ENCODE measurements around the gene SLC5A4. TPM values are rescaled to one million over a fixed set of nuclear protein-coding genes. Genes with fewer than 3 reads are reported as not detected.
"Not testable (repeated sequence)": the region's sequence is repeated elsewhere in the genome, so short reads cannot be mapped to it uniquely, and the experiment has no call there.

SLC5A4 gene
- total RNA-seq, 1 donor from 2014 or later, result not detected

GRCh38 chr22:32270641-32271369 lies 15.7 kb upstream of the SLC5A4 start:
- no peaks in the 10 kb centered on the region for H3K36me3 Mint-ChIP-seq (ENCODE audit: insufficient read depth)
- H3K27ac Mint-ChIP-seq, result no peak overlapping the region
- H3K4me1 Mint-ChIP-seq (ENCODE audit: low read depth), result no peaks in the 10 kb centered on the region
- no peak for DNase-seq (ENCODE audit: low spot score, unreplicated experiment)
- no peaks in the 10 kb centered on the region for H3K9me3 Mint-ChIP-seq (ENCODE audit: low read depth)
- H3K27me3 Mint-ChIP-seq, result no peaks in the 10 kb centered on the region
- H3K4me3 Mint-ChIP-seq (ENCODE audit: low read depth), result no peak overlapping the region
- TF ChIP-seq CTCF (IDR thresholded peaks at IDR 0.05; ENCODE audit: unreplicated experiment), result no peak

- Mint-ChIP-seq H3K9me3 (ENCODE audit: low read depth) (no peaks in the 10 kb centered on the region), H3K36me3 (ENCODE audit: insufficient read depth) (no peaks in the 10 kb centered on the region), H3K4me1 (ENCODE audit: low read depth) (no peaks in the 10 kb centered on the region), H3K4me3 (ENCODE audit: low read depth) (no peak overlapping the region), H3K27me3 (no peaks in the 10 kb centered on the region), H3K27ac (no peak overlapping the region)
- no peak for TF ChIP-seq CTCF (IDR thresholded peaks at IDR 0.05; ENCODE audit: unreplicated experiment)
- no peak for DNase-seq (ENCODE audit: low spot score, unreplicated experiment)
Observed at GRCh38 chr22:32269316-32269715, 14.2 kb upstream of the SLC5A4 start.

DNA sequence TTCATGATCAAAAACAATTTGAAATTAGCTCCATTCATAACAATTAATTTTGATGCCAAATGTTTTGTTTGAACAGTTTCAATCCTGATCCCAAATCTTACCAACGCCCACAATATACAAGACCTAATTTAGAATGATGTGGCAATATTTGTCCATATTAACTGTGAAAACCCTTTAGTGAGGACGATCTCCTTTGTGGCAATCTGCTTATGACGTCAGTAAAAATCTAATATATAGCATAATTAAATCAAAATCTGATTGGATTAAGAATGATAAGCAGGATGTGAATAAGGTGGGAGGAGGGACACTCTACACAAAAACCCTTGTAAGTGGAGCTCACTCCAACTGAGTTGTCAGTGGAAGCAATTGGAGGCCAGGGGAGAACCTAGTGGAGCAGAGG lies 11.9 kb upstream of the SLC5A4 start:
- no peaks in the 10 kb centered on the region for H3K36me3 Mint-ChIP-seq (ENCODE audit: insufficient read depth)

DNA sequence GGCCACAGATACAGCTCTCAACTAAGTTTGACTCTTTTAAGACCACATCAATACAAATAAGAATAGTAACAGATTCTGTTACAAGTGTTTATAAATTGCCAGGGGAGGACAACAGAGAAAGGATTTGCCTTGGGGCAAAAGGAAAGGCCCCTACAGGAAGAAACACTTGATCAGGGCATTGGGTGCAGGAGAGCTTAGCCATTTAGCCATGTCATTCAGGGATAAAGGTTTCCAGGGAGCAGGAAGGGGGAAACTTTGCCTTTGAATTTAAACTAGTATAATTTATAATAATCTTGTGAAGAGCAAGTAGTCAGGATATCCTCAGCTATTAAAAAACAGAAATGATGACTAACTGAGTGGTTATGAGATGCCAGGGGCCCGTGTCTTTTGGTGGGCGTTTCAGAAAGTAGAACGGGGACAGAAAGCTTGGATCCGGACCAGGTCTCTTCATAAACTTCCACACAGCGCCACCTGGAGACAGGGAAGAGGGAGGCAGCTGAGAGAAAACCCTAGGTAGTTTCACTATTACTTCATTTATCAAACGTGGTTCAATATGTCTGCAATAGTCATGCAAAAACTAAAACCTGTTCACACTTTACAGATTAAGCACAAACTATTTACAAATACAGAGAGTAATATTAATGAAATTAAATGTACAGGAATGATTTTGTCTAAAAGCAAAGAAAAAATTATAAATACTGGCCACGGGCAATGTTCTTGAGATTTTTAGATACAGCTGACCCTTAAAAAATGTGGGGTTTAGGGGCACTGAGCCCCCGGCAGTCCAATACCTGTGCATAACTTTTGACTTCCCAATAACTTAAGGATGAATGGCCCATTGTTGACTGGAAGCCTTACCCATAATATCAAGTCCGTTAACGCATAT lies 11.0 kb upstream of the SLC5A4 start:
- Mint-ChIP-seq H3K36me3 (ENCODE audit: insufficient read depth) (no peaks in the 10 kb centered on the region), H3K27ac (no peak overlapping the region), H3K4me1 (ENCODE audit: low read depth) (no peaks in the 10 kb centered on the region), H3K27me3 (no peaks in the 10 kb centered on the region), H3K4me3 (ENCODE audit: low read depth) (no peak overlapping the region), H3K9me3 (ENCODE audit: low read depth) (no peaks in the 10 kb centered on the region)
- peak; percentile 91 for TF ChIP-seq CTCF (IDR thresholded peaks at IDR 0.05; ENCODE audit: unreplicated experiment)
- peak; percentile 39 for DNase-seq (ENCODE audit: low spot score, unreplicated experiment)

More for the DNA sequence above, 11.9 kb upstream of the SLC5A4 start:
- Mint-ChIP-seq H3K4me1 (ENCODE audit: low read depth) (no peaks in the 10 kb centered on the region), H3K27ac (no peak overlapping the region), H3K27me3 (no peaks in the 10 kb centered on the region), H3K4me3 (ENCODE audit: low read depth) (no peak overlapping the region), H3K9me3 (ENCODE audit: low read depth) (no peaks in the 10 kb centered on the region)
- no peak for TF ChIP-seq CTCF (IDR thresholded peaks at IDR 0.05; ENCODE audit: unreplicated experiment)
- no peak for DNase-seq (ENCODE audit: low spot score, unreplicated experiment)

GRCh38 chr22:32263678-32264077 lies 8.5 kb upstream of the SLC5A4 start:
- H3K27ac Mint-ChIP-seq; H3K9me3 Mint-ChIP-seq (ENCODE audit: low read depth); H3K36me3 Mint-ChIP-seq (ENCODE audit: insufficient read depth); H3K4me1 Mint-ChIP-seq (ENCODE audit: low read depth); H3K4me3 Mint-ChIP-seq (ENCODE audit: low read depth); H3K27me3 Mint-ChIP-seq; DNase-seq (ENCODE audit: low spot score, unreplicated experiment): not testable (repeated sequence)

Data from progenitor cell of endocrine pancreas (in vitro differentiated cells).